OCI-LY1 (cell line): ENCODE results near the gene NRSN1.

Source experiments
- CTCF ChIP-seq: fragments of 200-600 bp; sonication (generic), shearing (Covaris generic); IDR thresholded peaks from 2 replicates; pipeline ENCODE4 v1.5.1; 2017; ENCODE audit warnings: mild to moderate bottlenecking, antibody characterized with exemption, low read length, moderate library complexity, mixed read lengths
- EZH2 ChIP-seq: fragments of 200-600 bp; sonication (generic), shearing (Covaris generic); IDR thresholded peaks from 2 replicates; pipeline ENCODE4 v1.8.0; 2017; ENCODE audit warnings: borderline replicate concordance, mixed run types, mild to moderate bottlenecking, antibody characterized with exemption, low read length, moderate library complexity, mixed read lengths

- TF ChIP-seq CTCF (no peak), EZH2 (no peak)
Measured at GRCh38 chr6:24125980-24126379, at the start of gene NRSN1.
